ENCODE measurements around the gene PON1.

The PON1 gene

DNA sequence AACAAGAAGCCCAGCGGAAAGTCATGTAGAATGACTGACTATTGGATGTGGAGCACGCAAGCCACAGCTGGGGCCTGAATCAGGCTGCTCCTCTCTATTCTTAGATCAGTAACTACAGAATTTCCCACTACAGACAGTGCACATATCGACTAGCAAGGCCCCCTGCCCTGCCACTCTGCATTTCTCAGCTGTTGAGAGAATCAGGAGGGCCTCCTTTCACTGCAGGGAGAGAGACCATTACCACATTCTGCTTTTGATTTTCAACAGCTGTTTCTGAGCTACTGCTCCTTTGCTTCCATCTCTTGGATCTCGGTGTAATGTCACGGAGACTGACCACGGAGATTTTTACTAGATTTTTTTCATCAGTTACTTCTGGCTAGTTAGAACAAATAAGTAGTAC, 73.8 kb downstream of the PON1 start:
- no peak for DNase-seq

Data from DMS79 treated with DMSO at 0.1 percent for 48 hours (cell line).